Ishikawa (cell line): ENCODE data around the gene CROT.
"Not testable (repeated sequence)": the region's sequence is repeated elsewhere in the genome, so short reads cannot be mapped to it uniquely, and the experiment has no call there.

Experiments used
- CEBPB ChIP-seq: IDR thresholded peaks from 2 replicates; pipeline ENCODE4 v1.6.1; 2012
- CREB1 ChIP-seq: IDR thresholded peaks from 2 replicates; pipeline ENCODE4 v1.6.1; 2012; ENCODE audit warnings: low read depth
- EGR1 ChIP-seq: IDR thresholded peaks from 2 replicates; pipeline ENCODE4 v1.6.1; 2012
- RAD21 ChIP-seq: IDR thresholded peaks from 2 replicates; pipeline ENCODE4 v1.6.1; 2012; ENCODE audit warnings: low read depth
- TCF12 ChIP-seq: IDR thresholded peaks from 2 replicates; pipeline ENCODE4 v1.6.1; 2012; ENCODE audit warnings: low read depth
- TF ChIP-seq, protein P1 (sequence below): IDR thresholded peaks from 2 replicates; pipeline ENCODE4 v1.6.1; 2012
- TF ChIP-seq, protein P2 (sequence below): IDR thresholded peaks from 2 replicates; pipeline ENCODE4 v1.6.1; 2012

DNA sequence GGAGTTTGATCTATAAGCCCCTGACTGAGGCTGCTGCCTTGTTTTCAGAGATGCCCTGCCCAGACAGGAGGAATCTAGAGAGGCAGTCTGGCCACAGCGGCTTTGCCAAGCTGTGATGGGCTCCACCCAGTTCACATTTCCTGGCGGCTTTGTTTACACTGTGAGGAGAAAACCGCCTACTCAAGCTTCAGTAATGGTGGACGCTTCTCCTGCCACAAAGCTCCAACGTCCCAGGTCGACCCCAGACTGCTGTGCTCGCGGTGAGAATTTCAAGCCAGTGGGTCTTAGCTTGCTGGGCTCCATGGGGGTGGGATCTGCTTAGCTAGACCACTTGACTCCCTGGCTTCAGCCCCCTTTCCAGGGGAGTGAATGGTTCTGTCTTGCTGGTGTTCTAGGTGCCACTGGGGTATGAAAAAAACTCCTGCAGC is 26.3 kb upstream of the CROT start:
- TF ChIP-seq, protein P1, sequence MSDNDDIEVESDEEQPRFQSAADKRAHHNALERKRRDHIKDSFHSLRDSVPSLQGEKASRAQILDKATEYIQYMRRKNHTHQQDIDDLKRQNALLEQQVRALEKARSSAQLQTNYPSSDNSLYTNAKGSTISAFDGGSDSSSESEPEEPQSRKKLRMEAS = not testable (repeated sequence)
- TF ChIP-seq CREB1, RAD21, CEBPB, EGR1, TCF12: not testable (repeated sequence)
- TF ChIP-seq, protein P2, sequence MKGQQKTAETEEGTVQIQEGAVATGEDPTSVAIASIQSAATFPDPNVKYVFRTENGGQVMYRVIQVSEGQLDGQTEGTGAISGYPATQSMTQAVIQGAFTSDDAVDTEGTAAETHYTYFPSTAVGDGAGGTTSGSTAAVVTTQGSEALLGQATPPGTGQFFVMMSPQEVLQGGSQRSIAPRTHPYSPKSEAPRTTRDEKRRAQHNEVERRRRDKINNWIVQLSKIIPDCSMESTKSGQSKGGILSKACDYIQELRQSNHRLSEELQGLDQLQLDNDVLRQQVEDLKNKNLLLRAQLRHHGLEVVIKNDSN = not testable (repeated sequence)
